Measurements from ENCODE around the gene XRCC3.

Gene XRCC3

GRCh38 chr14:103741876-103742275, 26.6 kb upstream of the XRCC3 start:
- H3K36me3 ChIP-seq (ENCODE audit: insufficient read depth, low read length): peaks cover 4% of the 10 kb centered on the region; the same call in 1 of the 2 replicates
- TF ChIP-seq EZH2 (IDR thresholded peaks at IDR 0.05): no peak
- no peak for TF ChIP-seq POLR2AphosphoS5 (IDR thresholded peaks at IDR 0.05; ENCODE audit: borderline replicate concordance, low read depth, low read length)
- TF ChIP-seq FOXP2 (optimal IDR thresholded peaks at IDR 0.05; ENCODE audit: control extremely low read depth, extremely low read length, insufficient read depth): no peak
- no peak overlapping the region for H3K27ac ChIP-seq
- no peaks in the 10 kb centered on the region for H3K9me3 ChIP-seq (ENCODE audit: low read depth, low read length)
- H3K4me3 ChIP-seq: no peak overlapping the region
- no peak for DNase-seq (ENCODE audit: low read depth, low spot score)
- no peak overlapping the region for H3K9ac ChIP-seq (ENCODE audit: insufficient read length)

GRCh38 chr14:103740991-103741689, 25.9 kb upstream of the XRCC3 start:
- no peak overlapping the region for H3K9ac ChIP-seq (ENCODE audit: insufficient read length)
- DNase-seq (ENCODE audit: low read depth, low spot score): no peak
- no peak overlapping the region for H3K4me3 ChIP-seq
- no peak for TF ChIP-seq POLR2AphosphoS5 (IDR thresholded peaks at IDR 0.05; ENCODE audit: borderline replicate concordance, low read depth, low read length)
- no peak for TF ChIP-seq EZH2 (IDR thresholded peaks at IDR 0.05)
- no peak for TF ChIP-seq FOXP2 (optimal IDR thresholded peaks at IDR 0.05; ENCODE audit: control extremely low read depth, extremely low read length, insufficient read depth)
- H3K27ac ChIP-seq: no peak overlapping the region
- no peaks in the 10 kb centered on the region for H3K9me3 ChIP-seq (ENCODE audit: low read depth, low read length)
- H3K36me3 ChIP-seq (ENCODE audit: insufficient read depth, low read length): peaks cover 4% of the 10 kb centered on the region; the same call in 1 of the 2 replicates

- no peak overlapping the region for H3K4me3 ChIP-seq
- no peaks in the 10 kb centered on the region for H3K9me3 ChIP-seq (ENCODE audit: low read depth, low read length)
- TF ChIP-seq POLR2AphosphoS5 (IDR thresholded peaks at IDR 0.05; ENCODE audit: borderline replicate concordance, low read depth, low read length): no peak
- no peak for TF ChIP-seq FOXP2 (optimal IDR thresholded peaks at IDR 0.05; ENCODE audit: control extremely low read depth, extremely low read length, insufficient read depth)
- no peak for TF ChIP-seq EZH2 (IDR thresholded peaks at IDR 0.05)
- H3K36me3 ChIP-seq (ENCODE audit: insufficient read depth, low read length): peaks cover 7% of the 10 kb centered on the region; the same call in 1 of the 2 replicates
- DNase-seq (ENCODE audit: low read depth, low spot score): no peak
- H3K9ac ChIP-seq (ENCODE audit: insufficient read length): no peak overlapping the region
- no peak overlapping the region for H3K27ac ChIP-seq
Measured at GRCh38 chr14:103739793-103740501, 24.7 kb upstream of the XRCC3 start.

- TF ChIP-seq EZH2 (IDR thresholded peaks at IDR 0.05) (no peak), FOXP2 (optimal IDR thresholded peaks at IDR 0.05; ENCODE audit: control extremely low read depth, extremely low read length, insufficient read depth) (no peak), POLR2AphosphoS5 (IDR thresholded peaks at IDR 0.05; ENCODE audit: borderline replicate concordance, low read depth, low read length) (no peak)
- Histone ChIP-seq H3K9ac (ENCODE audit: insufficient read length) (no peak overlapping the region), H3K9me3 (ENCODE audit: low read depth, low read length) (no peaks in the 10 kb centered on the region), H3K36me3 (ENCODE audit: insufficient read depth, low read length) (peaks cover 10% of the 10 kb centered on the region; the same call in 1 of the 2 replicates), H3K4me3 (no peak overlapping the region), H3K27ac (no peak overlapping the region)
- DNase-seq (ENCODE audit: low read depth, low spot score): no peak
Measured at GRCh38 chr14:103739466-103739792, 24.2 kb upstream of the XRCC3 start.

- DNase-seq (ENCODE audit: low read depth, low spot score): no peak
- Histone ChIP-seq H3K27ac (no peak overlapping the region), H3K4me3 (no peak overlapping the region), H3K9me3 (ENCODE audit: low read depth, low read length) (no peaks in the 10 kb centered on the region), H3K36me3 (ENCODE audit: insufficient read depth, low read length) (peaks cover 13% of the 10 kb centered on the region; the same call in 1 of the 2 replicates), H3K9ac (ENCODE audit: insufficient read length) (no peak overlapping the region)
- TF ChIP-seq POLR2AphosphoS5 (IDR thresholded peaks at IDR 0.05; ENCODE audit: borderline replicate concordance, low read depth, low read length) (no peak), FOXP2 (optimal IDR thresholded peaks at IDR 0.05; ENCODE audit: control extremely low read depth, extremely low read length, insufficient read depth) (no peak), EZH2 (IDR thresholded peaks at IDR 0.05) (no peak)
Measured at GRCh38 chr14:103738701-103739451, 23.6 kb upstream of the XRCC3 start.

GRCh38 chr14:103738166-103738565, 22.9 kb upstream of the XRCC3 start:
- Histone ChIP-seq H3K36me3 (ENCODE audit: insufficient read depth, low read length) (peaks cover 19% of the 10 kb centered on the region; the same call in 1 of the 2 replicates), H3K9ac (ENCODE audit: insufficient read length) (no peak overlapping the region), H3K27ac (no peak overlapping the region), H3K4me3 (no peak overlapping the region), H3K9me3 (ENCODE audit: low read depth, low read length) (no peaks in the 10 kb centered on the region)
- no peak for DNase-seq (ENCODE audit: low read depth, low spot score)
- TF ChIP-seq POLR2AphosphoS5 (IDR thresholded peaks at IDR 0.05; ENCODE audit: borderline replicate concordance, low read depth, low read length) (no peak), FOXP2 (optimal IDR thresholded peaks at IDR 0.05; ENCODE audit: control extremely low read depth, extremely low read length, insufficient read depth) (no peak), EZH2 (IDR thresholded peaks at IDR 0.05) (no peak)

- H3K4me3 ChIP-seq: no peak overlapping the region
- H3K9ac ChIP-seq (ENCODE audit: insufficient read length): no peak overlapping the region
- no peak for TF ChIP-seq POLR2AphosphoS5 (IDR thresholded peaks at IDR 0.05; ENCODE audit: borderline replicate concordance, low read depth, low read length)
- no peak for TF ChIP-seq FOXP2 (optimal IDR thresholded peaks at IDR 0.05; ENCODE audit: control extremely low read depth, extremely low read length, insufficient read depth)
- TF ChIP-seq EZH2 (IDR thresholded peaks at IDR 0.05): no peak
- H3K27ac ChIP-seq: no peak overlapping the region
- peaks cover 24% of the 10 kb centered on the region; the same call in 1 of the 2 replicates for H3K36me3 ChIP-seq (ENCODE audit: insufficient read depth, low read length)
- no peaks in the 10 kb centered on the region for H3K9me3 ChIP-seq (ENCODE audit: low read depth, low read length)
- no peak for DNase-seq (ENCODE audit: low read depth, low spot score)
Measured at GRCh38 chr14:103737432-103738045, 22.3 kb upstream of the XRCC3 start.

All from SK-N-MC (cell line).